ENCODE data around the gene MX1.

Gene MX1

GRCh38 chr21:41425954-41426675 is at the start of gene MX1:
MX1 (plus strand) TSS chr21:41426239; CDS start chr21:41432071, 5,832 bp downstream.
- no peak for DNase-seq

- no peak for DNase-seq
These were observed 48.3 kb upstream of the MX1 start for GRCh38 chr21:41377715-41378114.

GRCh38 chr21:41378849-41379248 is 47.2 kb upstream of the MX1 start:
- no peak for DNase-seq

- DNase-seq, result no peak
These were observed 46.1 kb upstream of the MX1 start for GRCh38 chr21:41379901-41380300.

- no peak for DNase-seq
These were observed 44.3 kb upstream of the MX1 start for GRCh38 chr21:41381731-41382130.

- no peak for DNase-seq
These were observed 38.8 kb upstream of the MX1 start for GRCh38 chr21:41387042-41387819.

GRCh38 chr21:41387824-41388223 is 38.2 kb upstream of the MX1 start:
- no peak for DNase-seq

GRCh38 chr21:41388259-41388658 is 37.8 kb upstream of the MX1 start:
- DNase-seq, result no peak

GRCh38 chr21:41390043-41390639 is 35.9 kb upstream of the MX1 start:
- DNase-seq, result no peak

- DNase-seq, result no peak
These were observed 32.1 kb upstream of the MX1 start for GRCh38 chr21:41393876-41394465.

GRCh38 chr21:41396558-41397075 is 29.4 kb upstream of the MX1 start:
- no peak for DNase-seq

- no peak for DNase-seq
These were observed 28.6 kb upstream of the MX1 start for GRCh38 chr21:41397471-41397891.

- no peak for DNase-seq
These were observed 27.8 kb upstream of the MX1 start for GRCh38 chr21:41398251-41398650.

- DNase-seq, result no peak
These were observed 27.2 kb upstream of the MX1 start for GRCh38 chr21:41398831-41399230.

GRCh38 chr21:41399246-41399800 is 26.7 kb upstream of the MX1 start:
- DNase-seq, result no peak

GRCh38 chr21:41402231-41402630 is 23.8 kb upstream of the MX1 start:
- DNase-seq, result no peak

GRCh38 chr21:41402796-41403195 is 23.2 kb upstream of the MX1 start:
- DNase-seq, result no peak

GRCh38 chr21:41403331-41403730 is 22.7 kb upstream of the MX1 start:
- no peak for DNase-seq

- DNase-seq, result no peak
These were observed 22.1 kb upstream of the MX1 start for GRCh38 chr21:41403966-41404365.

GRCh38 chr21:41405321-41405720 is 20.7 kb upstream of the MX1 start:
- DNase-seq, result no peak

GRCh38 chr21:41406340-41406739 is 19.7 kb upstream of the MX1 start:
- DNase-seq, result no peak

GRCh38 chr21:41407541-41408460 is 18.2 kb upstream of the MX1 start:
- no peak for DNase-seq

All from NCI-H510A treated with DMSO at 0.1 percent for 48 hours (cell line).